Measurements from ENCODE around the gene ZNF444.

Gene ZNF444

GRCh38 chr19:56118666-56119581 is 22.2 kb upstream of the ZNF444 start:
- peak overlapping the region; percentile 65 for H3K4me3 ChIP-seq (ENCODE audit: control insufficient read depth, low read depth, low read length)
- DNase-seq (ENCODE audit: low read depth): no peak
- no peak for TF ChIP-seq CTCF (conservative IDR thresholded peaks at IDR 0.05; ENCODE audit: control insufficient read depth, insufficient read depth, low read depth, low read length)

GRCh38 chr19:56119582-56119978 is 21.5 kb upstream of the ZNF444 start:
- peak overlapping the region; percentile 65 for H3K4me3 ChIP-seq (ENCODE audit: control insufficient read depth, low read depth, low read length)
- TF ChIP-seq CTCF (conservative IDR thresholded peaks at IDR 0.05; ENCODE audit: control insufficient read depth, insufficient read depth, low read depth, low read length): no peak
- peak; percentile 61 for DNase-seq (ENCODE audit: low read depth)

GRCh38 chr19:56120002-56120370 is 21.1 kb upstream of the ZNF444 start:
- H3K4me3 ChIP-seq (ENCODE audit: control insufficient read depth, low read depth, low read length): peak overlapping the region; percentile 65
- no peak for DNase-seq (ENCODE audit: low read depth)
- TF ChIP-seq CTCF (conservative IDR thresholded peaks at IDR 0.05; ENCODE audit: control insufficient read depth, insufficient read depth, low read depth, low read length): no peak

GRCh38 chr19:56120371-56121179 is 20.5 kb upstream of the ZNF444 start:
- no peak for TF ChIP-seq CTCF (conservative IDR thresholded peaks at IDR 0.05; ENCODE audit: control insufficient read depth, insufficient read depth, low read depth, low read length)
- DNase-seq (ENCODE audit: low read depth): peak; percentile 73
- peak overlapping the region; percentile 65 for H3K4me3 ChIP-seq (ENCODE audit: control insufficient read depth, low read depth, low read length)

- DNase-seq (ENCODE audit: low read depth): peak; percentile 94
- TF ChIP-seq CTCF (conservative IDR thresholded peaks at IDR 0.05; ENCODE audit: control insufficient read depth, insufficient read depth, low read depth, low read length): no peak
- H3K4me3 ChIP-seq (ENCODE audit: control insufficient read depth, low read depth, low read length): peak within 1 kb of the TSS; percentile 65
Measured at GRCh38 chr19:56121180-56122167, 19.6 kb upstream of the ZNF444 start, which contains the start of gene ZNF787. ZNF787 (minus strand) TSS chr19:56121295; CDS start chr19:56103217, 18,078 bp downstream.
